ENCODE data around the gene ZNF490.
A peak's percentile ranks its signal among the peaks of the same experiment; 100 is the strongest.
"Not testable (repeated sequence)": the region's sequence is repeated elsewhere in the genome, so short reads cannot be mapped to it uniquely, and the experiment has no call there.

Gene ZNF490

GRCh38 chr19:12621253-12622024, 10.8 kb upstream of the ZNF490 start:
- H3K4me3 ChIP-seq (ENCODE audit: insufficient read depth in 1 of 2, low read depth in 1 of 2, low read length in 2 of 2); H2AK5ac ChIP-seq (ENCODE audit: low read length, severe bottlenecking); H3K4me1 ChIP-seq (ENCODE audit: control insufficient read depth, insufficient read depth, low read depth, low read length); H2BK12ac ChIP-seq (ENCODE audit: low read length in 2 of 2); H2AFZ ChIP-seq (ENCODE audit: low read depth, low read length); H3K27me3 ChIP-seq (ENCODE audit: control insufficient read depth in 1 of 2, insufficient read depth in 1 of 2, low read length in 2 of 2); H2BK15ac ChIP-seq (ENCODE audit: low read depth, poor library complexity, severe bottlenecking); H3K27ac ChIP-seq (ENCODE audit: low read length, poor library complexity, severe bottlenecking); H4K8ac ChIP-seq (ENCODE audit: low read length); H4K91ac ChIP-seq (ENCODE audit: low read length); H3K79me1 ChIP-seq (replicated peaks; ENCODE audit: low read length, poor library complexity, severe bottlenecking); H3K9ac ChIP-seq (ENCODE audit: low read length); H3K4me2 ChIP-seq (ENCODE audit: low read length, poor library complexity, severe bottlenecking); H3K18ac ChIP-seq (ENCODE audit: low read depth in 1 of 2, low read length in 2 of 2); H2BK120ac ChIP-seq (ENCODE audit: low read depth, low read length); H3K14ac ChIP-seq (ENCODE audit: low read length in 2 of 2); DNase-seq; H2BK5ac ChIP-seq (ENCODE audit: low read depth, low read length, poor library complexity, severe bottlenecking); H3K4ac ChIP-seq (ENCODE audit: low read depth in 1 of 2, low read length in 2 of 2); H3K23ac ChIP-seq (ENCODE audit: low read length in 2 of 2): not testable (repeated sequence)
- 94% methylated on average over 5 of the region's 26 CpGs for WGBS
- peaks cover 39% of the 10 kb centered on the region for H3K9me3 ChIP-seq (ENCODE audit: control insufficient read depth, low read length)
- H3K36me3 ChIP-seq (ENCODE audit: control insufficient read depth in 1 of 2, insufficient read depth in 2 of 2, low read depth in 1 of 2, low read length in 2 of 2) = peaks cover 47 to 51% of the 10 kb centered on the region in 2 experiments

- Histone ChIP-seq H3K4me3 (ENCODE audit: insufficient read depth in 1 of 2, low read depth in 1 of 2, low read length in 2 of 2) (no peak overlapping the region), H3K27me3 (ENCODE audit: control insufficient read depth in 1 of 2, insufficient read depth in 1 of 2, low read length in 2 of 2) (no peaks in the 10 kb centered on the region), H3K27ac (ENCODE audit: low read length, poor library complexity, severe bottlenecking) (no peak overlapping the region), H3K9ac (ENCODE audit: low read length) (no peak overlapping the region), H3K14ac (ENCODE audit: low read length in 2 of 2) (no peak overlapping the region), H3K23ac (ENCODE audit: low read length in 2 of 2) (no peak overlapping the region), H3K36me3 (ENCODE audit: control insufficient read depth in 1 of 2, insufficient read depth in 2 of 2, low read depth in 1 of 2, low read length in 2 of 2) (peaks cover 40 to 41% of the 10 kb centered on the region in 2 experiments), H3K4me2 (ENCODE audit: low read length, poor library complexity, severe bottlenecking) (no peak overlapping the region), H2BK15ac (ENCODE audit: low read depth, poor library complexity, severe bottlenecking) (no peak overlapping the region), H3K4ac (ENCODE audit: low read depth in 1 of 2, low read length in 2 of 2) (no peak overlapping the region), H4K91ac (ENCODE audit: low read length) (no peak overlapping the region), H3K9me3 (ENCODE audit: control insufficient read depth, low read length) (peaks cover 7% of the 10 kb centered on the region), H4K8ac (ENCODE audit: low read length) (no peak overlapping the region), H3K4me1 (ENCODE audit: control insufficient read depth, insufficient read depth, low read depth, low read length) (peaks cover 3% of the 10 kb centered on the region), H2BK120ac (ENCODE audit: low read depth, low read length) (no peak overlapping the region), H2AFZ (ENCODE audit: low read depth, low read length) (no peak overlapping the region), H3K79me1 (replicated peaks; ENCODE audit: low read length, poor library complexity, severe bottlenecking) (no peaks in the 10 kb centered on the region), H3K18ac (ENCODE audit: low read depth in 1 of 2, low read length in 2 of 2) (no peak overlapping the region), H2AK5ac (ENCODE audit: low read length, severe bottlenecking) (no peak overlapping the region), H2BK12ac (ENCODE audit: low read length in 2 of 2) (no peak overlapping the region), H2BK5ac (ENCODE audit: low read depth, low read length, poor library complexity, severe bottlenecking) (no peak overlapping the region)
- WGBS = 96% methylated on average over 4 of the region's 4 CpGs
- no peak for DNase-seq
These were observed 7.0 kb upstream of the ZNF490 start for GRCh38 chr19:12617646-12618045.

- H2AFZ ChIP-seq (ENCODE audit: low read depth, low read length) = no peak overlapping the region
These were observed 717 bp upstream of the ZNF490 start for GRCh38 chr19:12611361-12611699.

GRCh38 chr19:12607631-12608030, 3.0 kb downstream of the ZNF490 start:
- no peak overlapping the region for H3K9ac ChIP-seq (ENCODE audit: low read length)
- no peak overlapping the region for H2BK15ac ChIP-seq (ENCODE audit: low read depth, poor library complexity, severe bottlenecking)
- H3K23ac ChIP-seq (ENCODE audit: low read length in 2 of 2) = no peak overlapping the region
- no peak overlapping the region for H2AK5ac ChIP-seq (ENCODE audit: low read length, severe bottlenecking)
- no peaks in the 10 kb centered on the region for H3K27me3 ChIP-seq (ENCODE audit: control insufficient read depth in 1 of 2, insufficient read depth in 1 of 2, low read length in 2 of 2)
- no peak overlapping the region for H4K8ac ChIP-seq (ENCODE audit: low read length)
- no peak overlapping the region for H3K4me2 ChIP-seq (ENCODE audit: low read length, poor library complexity, severe bottlenecking)
- H2BK120ac ChIP-seq (ENCODE audit: low read depth, low read length) = no peak overlapping the region
- no peak overlapping the region for H2BK5ac ChIP-seq (ENCODE audit: low read depth, low read length, poor library complexity, severe bottlenecking)
- no peak overlapping the region for H4K91ac ChIP-seq (ENCODE audit: low read length)
- H3K27ac ChIP-seq (ENCODE audit: low read length, poor library complexity, severe bottlenecking) = no peak overlapping the region
- 98% methylated on average over 3 of the region's 3 CpGs for WGBS
- no peak overlapping the region for H3K4me3 ChIP-seq (ENCODE audit: insufficient read depth in 1 of 2, low read depth in 1 of 2, low read length in 2 of 2)
- peaks cover 30% of the 10 kb centered on the region for H3K79me1 ChIP-seq (replicated peaks; ENCODE audit: low read length, poor library complexity, severe bottlenecking)
- H3K9me3 ChIP-seq (ENCODE audit: control insufficient read depth, low read length) = no peaks in the 10 kb centered on the region
- no peaks in the 10 kb centered on the region for H3K4me1 ChIP-seq (ENCODE audit: control insufficient read depth, insufficient read depth, low read depth, low read length)
- no peak overlapping the region for H3K14ac ChIP-seq (ENCODE audit: low read length in 2 of 2)
- H3K4ac ChIP-seq (ENCODE audit: low read depth in 1 of 2, low read length in 2 of 2) = no peak overlapping the region
- H3K36me3 ChIP-seq (ENCODE audit: control insufficient read depth in 1 of 2, insufficient read depth in 2 of 2, low read depth in 1 of 2, low read length in 2 of 2) = peaks cover 36 to 52% of the 10 kb centered on the region in 2 experiments
- no peak overlapping the region for H3K18ac ChIP-seq (ENCODE audit: low read depth in 1 of 2, low read length in 2 of 2)
- H2BK12ac ChIP-seq (ENCODE audit: low read length in 2 of 2) = no peak overlapping the region
- H2AFZ ChIP-seq (ENCODE audit: low read depth, low read length) = no peak overlapping the region
- no peak for DNase-seq

More at GRCh38 chr19:12611361-12611699, 717 bp upstream of the ZNF490 start:
- H2BK15ac ChIP-seq (ENCODE audit: low read depth, poor library complexity, severe bottlenecking) = no peak overlapping the region
- H2AK5ac ChIP-seq (ENCODE audit: low read length, severe bottlenecking) = peak overlapping the region; percentile 96
- peak overlapping the region; percentile 99 for H3K9ac ChIP-seq (ENCODE audit: low read length)
- H3K36me3 ChIP-seq (ENCODE audit: control insufficient read depth in 1 of 2, insufficient read depth in 2 of 2, low read depth in 1 of 2, low read length in 2 of 2) = peaks cover 38 to 51% of the 10 kb centered on the region in 2 experiments
- H3K23ac ChIP-seq (ENCODE audit: low read length in 2 of 2) = no peak overlapping the region
- DNase-seq = peak; percentile 90
- peak overlapping the region; percentile 80 for H2BK120ac ChIP-seq (ENCODE audit: low read depth, low read length)
- H3K27me3 ChIP-seq (ENCODE audit: control insufficient read depth in 1 of 2, insufficient read depth in 1 of 2, low read length in 2 of 2) = no peaks in the 10 kb centered on the region
- no peak overlapping the region for H4K91ac ChIP-seq (ENCODE audit: low read length)
- under 1% methylated on average over 8 of the region's 10 CpGs for WGBS
- H4K8ac ChIP-seq (ENCODE audit: low read length) = peak overlapping the region; percentile 86
- peaks cover 2% of the 10 kb centered on the region for H3K4me1 ChIP-seq (ENCODE audit: control insufficient read depth, insufficient read depth, low read depth, low read length)
- peak overlapping the region; percentile 80 for H3K27ac ChIP-seq (ENCODE audit: low read length, poor library complexity, severe bottlenecking)
- no peak overlapping the region for H3K14ac ChIP-seq (ENCODE audit: low read length in 2 of 2)
- no peak overlapping the region for H2BK12ac ChIP-seq (ENCODE audit: low read length in 2 of 2)
- peak overlapping the region; percentile 79 for H3K4me2 ChIP-seq (ENCODE audit: low read length, poor library complexity, severe bottlenecking)
- H3K9me3 ChIP-seq (ENCODE audit: control insufficient read depth, low read length) = no peaks in the 10 kb centered on the region
- H3K79me1 ChIP-seq (replicated peaks; ENCODE audit: low read length, poor library complexity, severe bottlenecking) = peaks cover 19% of the 10 kb centered on the region
- H3K18ac ChIP-seq (ENCODE audit: low read depth in 1 of 2, low read length in 2 of 2) = peak overlapping the region in 1 of 2 experiments; percentile 67
- H3K4me3 ChIP-seq (ENCODE audit: insufficient read depth in 1 of 2, low read depth in 1 of 2, low read length in 2 of 2) = peak overlapping the region; percentile 96 to 100
- peak overlapping the region; percentile 91 for H2BK5ac ChIP-seq (ENCODE audit: low read depth, low read length, poor library complexity, severe bottlenecking)
- H3K4ac ChIP-seq (ENCODE audit: low read depth in 1 of 2, low read length in 2 of 2) = peak overlapping the region; percentile 79 to 90

Measured in mesenchymal stem cell (in vitro differentiated cells and primary cell).